ENCODE measurements around the gene TTC12.

GRCh38 chr11:113400631-113401230 lies 86.3 kb downstream of the TTC12 start:
- TF ChIP-seq, protein P1, sequence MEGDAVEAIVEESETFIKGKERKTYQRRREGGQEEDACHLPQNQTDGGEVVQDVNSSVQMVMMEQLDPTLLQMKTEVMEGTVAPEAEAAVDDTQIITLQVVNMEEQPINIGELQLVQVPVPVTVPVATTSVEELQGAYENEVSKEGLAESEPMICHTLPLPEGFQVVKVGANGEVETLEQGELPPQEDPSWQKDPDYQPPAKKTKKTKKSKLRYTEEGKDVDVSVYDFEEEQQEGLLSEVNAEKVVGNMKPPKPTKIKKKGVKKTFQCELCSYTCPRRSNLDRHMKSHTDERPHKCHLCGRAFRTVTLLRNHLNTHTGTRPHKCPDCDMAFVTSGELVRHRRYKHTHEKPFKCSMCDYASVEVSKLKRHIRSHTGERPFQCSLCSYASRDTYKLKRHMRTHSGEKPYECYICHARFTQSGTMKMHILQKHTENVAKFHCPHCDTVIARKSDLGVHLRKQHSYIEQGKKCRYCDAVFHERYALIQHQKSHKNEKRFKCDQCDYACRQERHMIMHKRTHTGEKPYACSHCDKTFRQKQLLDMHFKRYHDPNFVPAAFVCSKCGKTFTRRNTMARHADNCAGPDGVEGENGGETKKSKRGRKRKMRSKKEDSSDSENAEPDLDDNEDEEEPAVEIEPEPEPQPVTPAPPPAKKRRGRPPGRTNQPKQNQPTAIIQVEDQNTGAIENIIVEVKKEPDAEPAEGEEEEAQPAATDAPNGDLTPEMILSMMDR (IDR thresholded peaks at IDR 0.05) = no peak
- TF ChIP-seq POLR2AphosphoS5 (IDR thresholded peaks at IDR 0.05; ENCODE audit: insufficient read depth in 1 of 2, low read depth in 1 of 2) (no peak), POLR2A (IDR thresholded peaks at IDR 0.05) (no peak)

Measured in vagina (tissue), 2 donors.